Breast epithelium (tissue), 3 donors: ENCODE results near the gene SCAF1.

ENCODE experiments used
- CTCF ChIP-seq, 3 donors: fragments of 450-650 bp; IDR thresholded peaks; one replicate each; pipeline ENCODE4 v1.5.1; 2016 to 2017; ENCODE audit warnings: antibody characterized with exemption in 3 of 3, mild to moderate bottlenecking in 3 of 3, moderate library complexity in 3 of 3
- POLR2A ChIP-seq: fragments of 450-650 bp; IDR thresholded peaks from one replicate; pipeline ENCODE4 v1.6.1; 2016; ENCODE audit warnings: antibody characterized with exemption, mild to moderate bottlenecking, moderate library complexity

DNA sequence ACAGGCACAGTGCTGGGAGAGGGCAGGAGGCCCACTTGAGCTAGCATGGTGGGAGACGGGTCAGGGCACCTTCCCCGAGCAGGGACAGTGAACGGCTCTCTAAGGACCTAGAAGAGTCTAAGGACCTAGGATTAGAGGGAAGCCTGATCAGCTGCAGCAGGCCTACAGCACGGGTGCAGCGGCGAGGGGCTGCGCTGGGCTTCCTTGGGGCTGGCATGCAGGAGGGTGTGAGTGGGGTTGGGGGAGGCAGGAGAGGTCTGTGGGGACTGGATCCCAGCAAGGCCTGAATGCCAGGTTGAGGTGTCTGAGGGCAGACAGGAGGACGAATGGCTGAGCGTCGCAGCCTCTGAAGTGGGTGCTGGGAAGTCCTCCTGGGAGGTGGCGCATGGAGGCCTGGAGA is 3.6 kb downstream of the SCAF1 start:
- TF ChIP-seq POLR2A (no peak), CTCF (IDR thresholded peaks at IDR 0.05) (no peak)
